ENCODE results near the gene SEC22A. TPM values are rescaled to one million over a fixed set of nuclear protein-coding genes. Genes with fewer than 3 reads are reported as not detected.

The SEC22A gene
- total and polyA plus RNA-seq, 12 donors = 2.9 to 13.6 (median 10.0) TPM

DNA sequence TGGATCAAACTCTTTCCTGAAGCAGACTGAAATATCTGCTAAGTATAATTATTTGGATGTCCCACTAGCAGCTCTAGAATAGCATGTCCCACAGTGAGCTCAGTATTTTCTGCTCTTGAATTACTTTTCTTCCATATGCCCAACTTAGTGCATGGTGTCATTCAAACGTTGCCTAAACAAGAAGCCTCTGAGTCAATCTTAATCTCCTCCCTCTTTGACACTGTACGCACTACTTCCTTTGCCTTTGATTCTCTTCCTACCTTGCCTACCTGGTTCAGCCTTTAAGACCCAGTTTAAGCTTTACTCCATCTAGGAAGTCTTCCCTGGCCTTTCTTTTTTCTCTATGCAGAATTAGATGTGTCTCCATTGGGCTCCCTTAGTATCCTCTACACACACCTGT is 54.5 kb downstream of the SEC22A start:
- no peak for DNase-seq
- WGBS, 2 donors = 73% methylated on average over 2 of the region's 2 CpGs
- intact Hi-C loops (cut with DNase I) = loop anchor here (5.0 to 10.0 kb wide), 8 partner anchors 221 to 401 kb away; partner anchors contain the start of gene SEMA5B (in 2 of the 10)
- no peak for ATAC-seq
- peaks cover 0 to 55% (median 8%) of the 10 kb centered on the region in 9 donors for H3K36me3 ChIP-seq
- no peak overlapping the region for H3K4me3 ChIP-seq
- peaks cover 0 to 10% (median 0%) of the 10 kb centered on the region in 9 donors for H3K4me1 ChIP-seq
- no peak overlapping the region for H3K27ac ChIP-seq
- TF ChIP-seq, protein P1, sequence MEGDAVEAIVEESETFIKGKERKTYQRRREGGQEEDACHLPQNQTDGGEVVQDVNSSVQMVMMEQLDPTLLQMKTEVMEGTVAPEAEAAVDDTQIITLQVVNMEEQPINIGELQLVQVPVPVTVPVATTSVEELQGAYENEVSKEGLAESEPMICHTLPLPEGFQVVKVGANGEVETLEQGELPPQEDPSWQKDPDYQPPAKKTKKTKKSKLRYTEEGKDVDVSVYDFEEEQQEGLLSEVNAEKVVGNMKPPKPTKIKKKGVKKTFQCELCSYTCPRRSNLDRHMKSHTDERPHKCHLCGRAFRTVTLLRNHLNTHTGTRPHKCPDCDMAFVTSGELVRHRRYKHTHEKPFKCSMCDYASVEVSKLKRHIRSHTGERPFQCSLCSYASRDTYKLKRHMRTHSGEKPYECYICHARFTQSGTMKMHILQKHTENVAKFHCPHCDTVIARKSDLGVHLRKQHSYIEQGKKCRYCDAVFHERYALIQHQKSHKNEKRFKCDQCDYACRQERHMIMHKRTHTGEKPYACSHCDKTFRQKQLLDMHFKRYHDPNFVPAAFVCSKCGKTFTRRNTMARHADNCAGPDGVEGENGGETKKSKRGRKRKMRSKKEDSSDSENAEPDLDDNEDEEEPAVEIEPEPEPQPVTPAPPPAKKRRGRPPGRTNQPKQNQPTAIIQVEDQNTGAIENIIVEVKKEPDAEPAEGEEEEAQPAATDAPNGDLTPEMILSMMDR (IDR thresholded peaks at IDR 0.05) = no peak
- no peaks in the 10 kb centered on the region for H3K9me3 ChIP-seq
- no peaks in the 10 kb centered on the region for H3K27me3 ChIP-seq

DNA sequence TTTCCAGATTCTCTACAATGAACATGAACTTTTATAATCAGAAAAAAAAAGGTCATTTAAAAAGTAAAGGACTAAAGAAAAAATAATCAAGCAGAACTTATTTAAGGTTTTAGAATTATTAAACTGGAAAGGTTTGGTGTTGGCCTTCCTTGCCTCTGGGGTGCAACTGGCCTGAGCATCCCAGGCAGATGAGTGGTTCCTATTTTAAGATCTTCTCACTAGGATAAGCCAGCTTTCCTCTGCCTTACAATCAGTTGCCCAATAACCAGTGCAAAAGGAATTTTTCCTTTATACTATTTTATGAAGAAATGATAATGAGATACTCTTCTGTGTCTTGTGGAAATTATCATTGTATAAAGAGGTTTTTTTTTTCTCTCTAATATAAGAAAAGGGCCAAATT is 56.6 kb downstream of the SEC22A start:
- TF ChIP-seq, protein P1 (IDR thresholded peaks at IDR 0.05) = no peak
- no peak overlapping the region for H3K27ac ChIP-seq
- intact Hi-C loops (cut with DNase I) = loop anchor here (5.0 to 10.0 kb wide), 8 partner anchors 224 to 404 kb away; partner anchors contain the start of gene SEMA5B (in 2 of the 10)
- ATAC-seq = peak in 2 of 8 donors; percentile 61 to 67
- H3K9me3 ChIP-seq = no peaks in the 10 kb centered on the region
- H3K4me3 ChIP-seq = no peak overlapping the region
- H3K4me1 ChIP-seq = peaks cover 0 to 10% (median 0%) of the 10 kb centered on the region in 9 donors
- DNase-seq = no peak
- peaks cover 0 to 55% (median 3%) of the 10 kb centered on the region in 9 donors for H3K36me3 ChIP-seq
- H3K27me3 ChIP-seq = no peaks in the 10 kb centered on the region

DNA sequence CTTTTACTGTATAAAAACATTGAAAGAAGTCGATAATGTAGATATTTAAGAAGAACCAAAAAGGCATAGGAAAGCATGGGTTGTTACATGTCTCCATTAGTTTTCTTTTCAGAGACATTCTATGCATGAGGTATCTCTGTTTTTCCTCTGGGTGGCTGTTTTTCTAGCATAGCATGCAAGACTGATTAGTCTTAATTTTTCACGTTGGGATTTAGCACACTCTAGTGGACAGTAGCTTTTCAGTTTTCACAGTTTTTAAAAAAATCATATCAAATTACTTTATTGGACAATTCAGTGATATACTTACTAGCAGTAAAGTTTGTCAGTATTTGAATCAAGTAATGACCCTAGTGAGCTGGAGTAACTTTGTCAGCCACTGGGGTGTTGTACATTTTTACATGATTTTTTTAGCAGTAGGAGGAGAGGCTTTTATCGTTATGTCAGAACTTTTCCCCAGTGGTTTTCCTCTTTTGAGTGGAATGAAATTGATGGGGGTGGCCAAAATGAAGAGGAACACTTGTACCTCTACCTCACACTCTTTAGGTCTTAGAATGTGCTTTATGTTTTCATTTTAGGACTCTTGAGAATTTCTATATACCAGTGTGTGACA is 57.2 kb downstream of the SEC22A start:
- H3K4me3 ChIP-seq = no peak overlapping the region
- no peaks in the 10 kb centered on the region for H3K27me3 ChIP-seq
- H3K4me1 ChIP-seq = peaks cover 0 to 10% (median 0%) of the 10 kb centered on the region in 9 donors
- no peaks in the 10 kb centered on the region for H3K9me3 ChIP-seq
- DNase-seq (no peak), ATAC-seq (peak in 5 of 8 donors; percentile 51 to 76 (median 64))
- H3K36me3 ChIP-seq = peaks cover 0 to 59% (median 3%) of the 10 kb centered on the region in 9 donors
- H3K27ac ChIP-seq = no peak overlapping the region
- intact Hi-C loops (cut with DNase I) = loop anchor here (5.0 to 10.0 kb wide), 8 partner anchors 224 to 404 kb away; partner anchors contain the start of gene SEMA5B (in 2 of the 10)
- 47 to 50% methylated on average over 3 of the region's 3 CpGs for WGBS, 2 donors
- TF ChIP-seq, protein P1 (IDR thresholded peaks at IDR 0.05) = peak in 8 of 9 donors; percentile 36 to 72 (median 64)

DNA sequence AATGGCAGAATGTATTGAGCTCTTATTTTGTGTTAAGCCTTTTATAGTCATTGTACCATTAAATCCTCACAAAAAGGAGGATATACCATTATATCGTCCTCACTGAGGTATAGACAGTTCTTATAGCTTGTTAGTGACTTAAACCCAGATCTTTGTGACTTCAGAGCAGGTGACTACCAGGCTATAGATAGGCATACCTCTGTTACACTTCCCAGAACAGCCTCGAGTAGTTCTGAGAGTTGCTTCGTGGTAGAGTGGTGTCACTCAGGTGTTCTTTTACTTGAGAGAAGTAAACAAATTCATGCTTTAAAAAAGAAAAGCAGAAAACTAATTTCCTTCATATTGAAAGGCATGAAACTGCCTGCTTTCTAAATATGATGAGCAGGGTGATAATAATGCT is 59.9 kb downstream of the SEC22A start:
- Histone ChIP-seq H3K27me3 (no peaks in the 10 kb centered on the region), H3K4me1 (peaks cover 0 to 10% (median 0%) of the 10 kb centered on the region in 9 donors), H3K27ac (no peak overlapping the region), H3K9me3 (peaks cover 0 to 9% (median 0%) of the 10 kb centered on the region in 11 donors), H3K36me3 (peaks cover 0 to 71% (median 3%) of the 10 kb centered on the region in 9 donors), H3K4me3 (no peak overlapping the region)
- no peak for ATAC-seq
- no peak for DNase-seq
- intact Hi-C loops (cut with DNase I) = loop anchor here in 5 of 10 donors (5.0 to 10.0 kb wide), 4 partner anchors 237 to 414 kb away; partner anchors contain the start of gene SEMA5B (in 1 of the 5)
- TF ChIP-seq, protein P1 (IDR thresholded peaks at IDR 0.05) = no peak
- WGBS, 2 donors = 76 to 84% methylated on average over 3 of the region's 3 CpGs
